GM19238 (cell line): ENCODE results near the gene CLCNKB.

Source experiments
- DNase-seq: peaks from one replicate; pipeline ENCODE4 v3.0.0; 2011; ENCODE audit warnings: low spot score; ENCODE audit not compliant: insufficient read length

Gene CLCNKB

GRCh38 chr1:16074217-16074616 lies 30.6 kb downstream of the CLCNKB start:
- DNase-seq: no peak

- DNase-seq: no peak
These were observed 31.9 kb downstream of the CLCNKB start for GRCh38 chr1:16075337-16076030.

GRCh38 chr1:16076031-16076864 lies 32.7 kb downstream of the CLCNKB start:
- DNase-seq: no peak

GRCh38 chr1:16076865-16077238 lies 33.3 kb downstream of the CLCNKB start:
- DNase-seq: no peak

GRCh38 chr1:16077406-16078245 lies 34.0 kb downstream of the CLCNKB start:
- DNase-seq: no peak

DNA sequence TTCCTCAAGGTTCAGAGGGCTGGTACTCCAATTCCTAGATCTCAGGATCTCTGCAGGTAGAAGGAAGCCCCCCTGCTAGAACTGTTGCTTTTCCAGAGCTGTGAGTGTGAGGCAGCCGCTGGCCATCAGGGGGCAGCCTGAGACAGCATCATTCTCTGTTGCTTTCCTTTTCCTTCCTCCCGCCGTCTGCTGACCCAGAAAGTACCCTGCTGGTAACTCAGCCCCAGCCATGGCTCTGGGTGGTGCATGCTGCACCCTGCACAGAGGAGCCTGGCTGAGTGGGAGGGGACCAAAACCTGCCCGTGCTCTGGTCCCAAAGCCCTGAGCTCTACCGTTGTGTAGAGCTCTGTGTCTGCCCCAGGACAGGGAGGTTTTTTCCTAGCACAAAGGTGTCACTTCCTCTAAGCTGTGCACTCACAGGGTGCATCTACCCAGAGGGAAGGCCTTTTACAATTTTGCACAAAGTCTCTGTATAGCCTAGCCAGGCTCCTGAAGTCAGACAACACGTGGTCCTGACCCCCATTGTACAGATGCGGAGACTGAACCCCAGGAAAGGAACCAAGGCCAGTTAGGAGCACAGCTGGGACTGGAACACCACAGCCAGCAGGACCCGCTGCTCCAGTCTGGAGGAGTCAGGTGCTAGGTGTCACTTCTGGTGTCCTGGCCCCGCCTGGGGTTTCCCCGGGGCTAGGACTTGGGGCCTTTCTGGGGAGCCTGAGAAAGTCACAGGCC lies 35.5 kb downstream of the CLCNKB start:
- peak; percentile 68 for DNase-seq

DNA sequence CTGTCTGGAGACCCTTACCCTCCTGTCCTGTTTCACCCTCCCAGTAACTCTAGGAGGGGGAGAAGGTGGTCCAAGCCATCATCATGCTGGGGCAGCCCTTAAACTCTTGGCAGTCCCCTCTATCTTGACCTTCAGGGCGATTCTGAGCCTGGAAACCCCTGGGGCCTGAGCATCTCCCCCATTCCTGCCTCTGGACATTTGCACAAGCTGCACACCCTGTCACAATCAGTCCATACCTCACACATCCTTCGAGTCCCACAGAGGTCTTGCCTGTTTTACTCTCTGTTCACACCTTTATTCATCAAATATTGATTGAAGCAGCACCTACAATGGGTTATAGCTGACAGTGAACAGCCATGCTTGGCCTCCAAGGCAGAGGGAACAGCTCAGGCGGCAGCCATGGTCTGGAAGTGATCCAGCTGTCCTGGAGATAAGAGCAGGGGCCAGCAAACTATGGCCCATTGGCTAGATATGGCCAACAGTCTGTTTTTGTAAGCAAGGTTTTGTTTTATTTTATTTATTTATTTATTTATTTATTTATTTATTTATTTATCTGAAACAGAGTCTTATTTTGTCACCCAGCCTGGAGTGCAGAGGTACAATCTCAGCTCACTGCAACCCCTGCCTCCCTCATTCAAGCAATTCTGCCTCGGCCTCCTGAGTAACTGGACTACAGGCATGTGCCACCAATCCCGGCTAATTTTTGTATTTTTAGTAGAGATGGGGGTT lies 37.0 kb downstream of the CLCNKB start:
- DNase-seq: no peak

DNA sequence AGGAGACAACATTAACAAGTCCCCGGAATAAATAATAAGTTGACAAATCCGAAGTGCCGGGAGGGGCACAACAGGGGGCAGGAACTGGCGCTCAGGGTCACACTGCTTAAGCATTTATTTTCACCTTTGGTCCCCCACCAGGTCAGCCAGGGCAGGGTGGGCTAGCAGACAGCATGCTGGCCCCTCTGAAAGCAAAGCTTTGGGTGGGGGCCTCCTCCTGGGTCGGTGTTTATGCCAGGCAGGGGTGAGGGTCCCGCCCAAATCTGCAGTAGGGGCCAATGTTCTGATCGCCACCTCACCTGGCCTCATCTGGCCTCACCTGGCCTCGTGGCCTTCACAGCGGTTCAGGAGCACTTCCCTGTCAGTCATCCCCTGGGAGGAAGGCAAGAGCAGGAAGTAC lies 38.1 kb downstream of the CLCNKB start:
- no peak for DNase-seq

GRCh38 chr1:16082283-16083038 lies 38.9 kb downstream of the CLCNKB start:
- DNase-seq: peak; percentile 49

DNA sequence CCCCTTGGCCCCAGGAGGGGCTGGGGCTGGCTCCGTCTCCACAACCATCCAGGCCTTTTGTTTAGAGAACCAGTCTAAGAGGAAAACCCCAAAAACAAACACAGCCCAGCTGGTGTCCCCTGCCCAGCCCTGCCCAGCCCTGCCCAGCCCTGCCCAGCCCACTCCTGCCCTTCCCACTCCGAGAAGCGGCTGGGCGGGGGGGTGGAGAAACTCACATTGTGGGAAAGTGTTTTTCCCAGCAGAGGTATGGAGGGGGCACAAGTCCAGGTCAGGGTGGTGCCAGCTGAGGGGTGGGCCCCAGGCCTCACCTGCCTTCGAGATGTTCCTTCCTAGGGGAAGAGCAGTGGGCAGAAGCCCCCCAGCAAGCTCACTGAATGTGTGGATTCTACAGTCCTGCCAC lies 39.9 kb downstream of the CLCNKB start:
- no peak for DNase-seq

GRCh38 chr1:16085522-16085921 lies 41.9 kb downstream of the CLCNKB start:
- no peak for DNase-seq

- no peak for DNase-seq
These were observed 44.2 kb downstream of the CLCNKB start for GRCh38 chr1:16087733-16088132.

DNA sequence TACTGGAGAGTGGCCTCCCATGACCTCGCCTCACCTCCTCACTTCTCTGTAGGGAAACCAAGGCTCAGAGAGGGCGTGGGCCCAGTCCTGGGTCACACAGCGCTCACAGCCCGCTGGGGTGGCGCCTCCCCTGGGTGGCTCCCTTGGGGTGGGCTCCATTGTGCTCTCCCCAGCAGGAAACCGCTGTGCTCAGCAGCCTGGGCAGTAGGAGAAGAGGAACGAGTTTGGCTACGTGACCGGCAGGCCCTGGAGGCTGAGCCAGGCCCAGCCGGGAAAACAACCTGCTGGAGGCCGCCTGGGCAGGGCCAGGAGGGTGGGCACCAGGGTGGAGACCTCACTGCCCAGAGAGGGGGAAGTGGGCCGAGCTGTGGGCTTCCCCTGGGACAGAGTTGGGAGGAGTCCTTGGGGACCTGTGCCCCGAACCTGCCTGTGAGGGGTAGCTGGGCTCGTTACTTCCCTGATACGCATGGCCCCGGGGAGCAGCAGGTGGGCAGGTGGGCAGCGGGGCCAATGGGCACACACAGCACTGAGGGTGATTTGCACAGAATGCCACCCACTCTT lies 44.8 kb downstream of the CLCNKB start:
- no peak for DNase-seq

GRCh38 chr1:16088996-16089395 lies 45.4 kb downstream of the CLCNKB start:
- DNase-seq: no peak

GRCh38 chr1:16090076-16090826 lies 46.7 kb downstream of the CLCNKB start:
- DNase-seq: no peak

- no peak for DNase-seq
These were observed 47.7 kb downstream of the CLCNKB start for GRCh38 chr1:16091296-16091695.

GRCh38 chr1:16092097-16092922 lies 48.7 kb downstream of the CLCNKB start:
- DNase-seq: no peak

GRCh38 chr1:16092923-16093511 lies 49.4 kb downstream of the CLCNKB start:
- no peak for DNase-seq
